ENCODE results near the gene ABCA3.

DNA sequence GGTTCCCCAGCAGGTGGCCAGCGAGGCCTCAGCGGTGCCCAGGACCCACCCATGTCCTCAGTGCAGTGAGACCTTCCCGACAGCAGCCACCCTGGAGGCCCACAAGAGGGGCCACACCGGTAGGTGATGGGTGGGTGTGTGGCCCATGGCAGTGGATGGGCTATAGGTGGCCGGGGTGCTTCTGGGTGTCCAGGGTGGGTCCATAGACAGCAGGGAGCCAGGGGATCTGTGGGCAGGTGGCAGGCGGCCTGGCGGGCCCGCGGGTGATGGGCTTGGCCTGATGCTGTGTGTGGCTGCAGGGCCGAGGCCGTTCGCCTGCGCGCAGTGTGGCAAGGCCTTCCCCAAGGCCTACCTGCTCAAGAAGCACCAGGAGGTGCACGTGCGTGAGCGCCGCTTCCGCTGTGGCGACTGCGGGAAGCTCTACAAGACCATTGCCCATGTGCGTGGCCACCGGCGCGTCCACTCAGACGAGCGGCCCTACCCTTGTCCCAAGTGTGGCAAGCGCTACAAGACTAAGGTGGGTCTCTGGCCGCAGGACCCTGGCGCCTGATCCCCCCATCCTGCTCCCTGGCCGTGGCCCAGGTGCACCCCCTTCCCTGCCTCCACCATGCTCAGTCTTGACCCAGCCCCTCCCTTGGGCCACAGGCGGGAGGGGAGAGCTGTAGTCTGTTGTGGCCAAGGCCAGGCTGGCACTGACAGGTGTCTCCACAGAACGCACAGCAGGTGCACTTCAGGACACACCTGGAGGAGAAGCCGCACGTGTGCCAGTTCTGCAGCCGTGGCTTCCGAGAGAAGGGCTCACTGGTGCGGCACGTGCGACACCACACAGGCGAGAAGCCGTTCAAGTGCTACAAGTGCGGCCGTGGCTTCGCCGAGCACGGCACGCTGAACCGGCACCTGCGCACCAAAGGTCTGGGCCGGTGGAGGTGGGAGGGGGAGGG, 106.4 kb downstream of the ABCA3 start:
- TF ChIP-seq, protein P1, sequence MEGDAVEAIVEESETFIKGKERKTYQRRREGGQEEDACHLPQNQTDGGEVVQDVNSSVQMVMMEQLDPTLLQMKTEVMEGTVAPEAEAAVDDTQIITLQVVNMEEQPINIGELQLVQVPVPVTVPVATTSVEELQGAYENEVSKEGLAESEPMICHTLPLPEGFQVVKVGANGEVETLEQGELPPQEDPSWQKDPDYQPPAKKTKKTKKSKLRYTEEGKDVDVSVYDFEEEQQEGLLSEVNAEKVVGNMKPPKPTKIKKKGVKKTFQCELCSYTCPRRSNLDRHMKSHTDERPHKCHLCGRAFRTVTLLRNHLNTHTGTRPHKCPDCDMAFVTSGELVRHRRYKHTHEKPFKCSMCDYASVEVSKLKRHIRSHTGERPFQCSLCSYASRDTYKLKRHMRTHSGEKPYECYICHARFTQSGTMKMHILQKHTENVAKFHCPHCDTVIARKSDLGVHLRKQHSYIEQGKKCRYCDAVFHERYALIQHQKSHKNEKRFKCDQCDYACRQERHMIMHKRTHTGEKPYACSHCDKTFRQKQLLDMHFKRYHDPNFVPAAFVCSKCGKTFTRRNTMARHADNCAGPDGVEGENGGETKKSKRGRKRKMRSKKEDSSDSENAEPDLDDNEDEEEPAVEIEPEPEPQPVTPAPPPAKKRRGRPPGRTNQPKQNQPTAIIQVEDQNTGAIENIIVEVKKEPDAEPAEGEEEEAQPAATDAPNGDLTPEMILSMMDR (IDR thresholded peaks at IDR 0.05), result no peak
- TF ChIP-seq POLR2AphosphoS5 (IDR thresholded peaks at IDR 0.05; ENCODE audit: low read depth, low read length), result no peak
- TF ChIP-seq SIN3A (IDR thresholded peaks at IDR 0.05; ENCODE audit: borderline replicate concordance, insufficient read depth, low read depth, low read length), result no peak
- TF ChIP-seq REST (IDR thresholded peaks at IDR 0.05; ENCODE audit: insufficient read depth in 1 of 2, low read depth in 2 of 2, low read length in 1 of 2), result no peak
- TF ChIP-seq TCF7L2 (IDR thresholded peaks at IDR 0.05; ENCODE audit: low read depth, low read length), result no peak
